ENCODE measurements around the gene MED12L.
"Not testable (repeated sequence)": the region's sequence is repeated elsewhere in the genome, so short reads cannot be mapped to it uniquely, and the experiment has no call there.

- TF ChIP-seq, protein P1, sequence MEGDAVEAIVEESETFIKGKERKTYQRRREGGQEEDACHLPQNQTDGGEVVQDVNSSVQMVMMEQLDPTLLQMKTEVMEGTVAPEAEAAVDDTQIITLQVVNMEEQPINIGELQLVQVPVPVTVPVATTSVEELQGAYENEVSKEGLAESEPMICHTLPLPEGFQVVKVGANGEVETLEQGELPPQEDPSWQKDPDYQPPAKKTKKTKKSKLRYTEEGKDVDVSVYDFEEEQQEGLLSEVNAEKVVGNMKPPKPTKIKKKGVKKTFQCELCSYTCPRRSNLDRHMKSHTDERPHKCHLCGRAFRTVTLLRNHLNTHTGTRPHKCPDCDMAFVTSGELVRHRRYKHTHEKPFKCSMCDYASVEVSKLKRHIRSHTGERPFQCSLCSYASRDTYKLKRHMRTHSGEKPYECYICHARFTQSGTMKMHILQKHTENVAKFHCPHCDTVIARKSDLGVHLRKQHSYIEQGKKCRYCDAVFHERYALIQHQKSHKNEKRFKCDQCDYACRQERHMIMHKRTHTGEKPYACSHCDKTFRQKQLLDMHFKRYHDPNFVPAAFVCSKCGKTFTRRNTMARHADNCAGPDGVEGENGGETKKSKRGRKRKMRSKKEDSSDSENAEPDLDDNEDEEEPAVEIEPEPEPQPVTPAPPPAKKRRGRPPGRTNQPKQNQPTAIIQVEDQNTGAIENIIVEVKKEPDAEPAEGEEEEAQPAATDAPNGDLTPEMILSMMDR (IDR thresholded peaks at IDR 0.05; ENCODE audit: low read depth, low read length): not testable (repeated sequence)
- not testable (repeated sequence) for TF ChIP-seq POLR2A (IDR thresholded peaks at IDR 0.05; ENCODE audit: extremely low read depth, insufficient read length); MAX (IDR thresholded peaks at IDR 0.05; ENCODE audit: low read depth, low read length); MYC (IDR thresholded peaks at IDR 0.05; ENCODE audit: low read depth, low read length)
Observed at GRCh38 chr3:151392191-151392590, 306.7 kb downstream of the MED12L start.

All from NB4 (cell line).